HUDEP-2 (cell line): ENCODE data around the gene MT1X.
A peak's percentile ranks its signal among the peaks of the same experiment; 100 is the strongest.
"Not testable (repeated sequence)": the region's sequence is repeated elsewhere in the genome, so short reads cannot be mapped to it uniquely, and the experiment has no call there.

ENCODE experiments used
- DNase-seq, 76 experiments: peaks; one replicate each; lab custom pipeline; 2025; ENCODE audit not compliant: unreplicated experiment in 76 of 76; lab: John Stamatoyannopoulos, UW

The MT1X gene

DNA sequence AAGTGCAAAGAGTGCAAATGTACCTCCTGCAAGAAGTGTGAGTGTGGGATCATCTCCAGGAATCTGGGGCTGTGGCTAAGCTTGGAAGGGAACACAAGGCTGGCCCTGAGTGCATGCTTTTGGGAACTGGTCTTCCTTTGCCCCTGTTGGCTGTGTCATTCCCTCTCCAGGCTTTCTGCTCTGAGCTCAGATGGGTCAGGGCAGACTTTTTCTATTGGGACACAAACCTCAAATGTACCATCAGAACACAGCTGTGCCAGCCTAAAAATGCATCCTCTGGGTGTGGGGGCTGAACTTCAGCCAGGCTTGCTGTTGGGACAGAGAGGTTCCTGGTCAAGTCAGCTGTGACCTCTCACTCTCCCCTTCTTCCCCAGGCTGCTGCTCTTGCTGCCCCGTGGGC lies 29.7 kb upstream of the MT1X start:
- no peak for DNase-seq

DNA sequence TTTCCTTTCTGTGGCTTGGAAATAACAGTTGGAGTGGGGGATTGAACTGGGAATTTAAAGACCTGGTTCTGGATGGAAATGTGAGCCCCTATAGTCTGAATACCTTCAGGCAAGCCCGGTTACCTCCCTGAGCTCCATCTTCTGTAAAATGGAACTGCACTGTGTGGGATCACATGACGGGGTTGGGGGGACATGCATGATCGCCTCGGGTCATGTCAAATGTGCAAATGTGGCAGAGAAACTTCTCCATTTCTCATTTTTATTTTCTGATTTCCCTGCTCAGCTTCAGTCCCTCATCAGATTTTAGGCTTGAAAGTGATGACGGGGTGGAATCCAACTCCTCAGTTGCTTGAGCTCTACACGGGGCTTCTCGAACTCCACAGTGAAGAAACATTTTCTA lies 29.1 kb upstream of the MT1X start:
- no peak for DNase-seq

DNA sequence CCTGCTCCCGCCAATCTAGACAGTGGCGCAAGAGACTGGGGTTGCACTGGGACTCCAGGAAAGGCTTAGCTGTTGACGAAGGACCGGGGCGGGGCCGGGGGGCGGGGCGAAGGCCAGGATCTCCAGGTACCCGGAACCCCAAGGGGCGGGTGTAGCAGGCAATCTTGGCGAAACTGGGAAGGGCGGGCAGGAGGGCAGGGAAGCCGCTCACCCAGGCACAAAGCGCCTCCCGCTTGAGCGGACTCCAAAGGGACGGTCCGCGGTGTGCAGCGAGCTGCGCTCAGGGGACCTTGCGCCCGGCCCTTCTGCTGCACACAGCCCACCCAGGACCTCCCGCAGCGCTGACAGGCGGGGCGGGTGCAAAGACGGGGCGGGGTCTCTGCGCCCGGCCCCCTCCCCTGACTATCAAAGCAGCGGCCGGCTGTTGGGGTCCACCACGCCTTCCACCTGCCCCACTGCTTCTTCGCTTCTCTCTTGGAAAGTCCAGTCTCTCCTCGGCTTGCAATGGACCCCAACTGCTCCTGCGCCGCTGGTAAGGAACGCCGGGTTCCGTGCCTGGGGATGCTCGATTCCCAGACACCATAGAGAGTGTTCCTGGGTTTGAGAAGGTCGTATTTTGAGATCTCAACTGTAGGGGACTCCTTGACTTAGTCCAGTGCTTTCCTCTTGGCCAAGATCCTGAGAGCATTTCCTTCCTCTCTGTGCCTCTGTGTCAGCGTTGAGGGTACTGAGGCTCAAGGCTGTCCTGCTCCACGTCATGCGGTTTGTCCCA lies 24.5 kb upstream of the MT1X start, which contains the start of gene MT1F:
TSS of gene MT1F (plus strand) at position 405 of the 772 bp plus-strand sequence. CDS start at position 505, 100 bp downstream.
- peak in 4 of 76 experiments; percentile 2 to 23 (median 12) for DNase-seq

DNA sequence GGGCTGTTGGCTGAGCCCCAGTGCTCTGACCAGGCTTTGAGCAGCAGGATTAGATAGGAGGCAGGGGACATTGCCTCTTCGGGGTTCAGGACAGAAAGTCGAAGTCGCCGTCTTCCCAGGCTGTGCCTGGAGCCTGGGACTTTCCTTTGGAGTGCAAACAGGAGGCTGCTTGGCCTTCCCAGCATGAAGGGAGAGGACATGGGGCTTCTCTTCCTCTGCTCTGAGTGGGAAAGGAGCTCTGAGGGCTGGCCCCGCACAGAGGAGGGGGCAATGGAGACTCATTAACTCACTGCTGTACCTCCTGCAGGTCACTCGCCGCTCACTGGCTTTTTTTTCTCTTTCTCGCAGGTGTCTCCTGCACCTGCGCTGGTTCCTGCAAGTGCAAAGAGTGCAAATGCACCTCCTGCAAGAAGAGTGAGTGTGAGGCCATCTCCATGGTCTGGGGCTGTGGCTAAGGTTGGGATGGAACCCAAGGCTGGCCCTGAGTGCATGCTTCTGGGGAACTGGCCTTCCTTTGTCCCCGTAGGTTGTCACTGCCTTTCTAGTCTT lies 23.9 kb upstream of the MT1X start:
- DNase-seq = no peak

DNA sequence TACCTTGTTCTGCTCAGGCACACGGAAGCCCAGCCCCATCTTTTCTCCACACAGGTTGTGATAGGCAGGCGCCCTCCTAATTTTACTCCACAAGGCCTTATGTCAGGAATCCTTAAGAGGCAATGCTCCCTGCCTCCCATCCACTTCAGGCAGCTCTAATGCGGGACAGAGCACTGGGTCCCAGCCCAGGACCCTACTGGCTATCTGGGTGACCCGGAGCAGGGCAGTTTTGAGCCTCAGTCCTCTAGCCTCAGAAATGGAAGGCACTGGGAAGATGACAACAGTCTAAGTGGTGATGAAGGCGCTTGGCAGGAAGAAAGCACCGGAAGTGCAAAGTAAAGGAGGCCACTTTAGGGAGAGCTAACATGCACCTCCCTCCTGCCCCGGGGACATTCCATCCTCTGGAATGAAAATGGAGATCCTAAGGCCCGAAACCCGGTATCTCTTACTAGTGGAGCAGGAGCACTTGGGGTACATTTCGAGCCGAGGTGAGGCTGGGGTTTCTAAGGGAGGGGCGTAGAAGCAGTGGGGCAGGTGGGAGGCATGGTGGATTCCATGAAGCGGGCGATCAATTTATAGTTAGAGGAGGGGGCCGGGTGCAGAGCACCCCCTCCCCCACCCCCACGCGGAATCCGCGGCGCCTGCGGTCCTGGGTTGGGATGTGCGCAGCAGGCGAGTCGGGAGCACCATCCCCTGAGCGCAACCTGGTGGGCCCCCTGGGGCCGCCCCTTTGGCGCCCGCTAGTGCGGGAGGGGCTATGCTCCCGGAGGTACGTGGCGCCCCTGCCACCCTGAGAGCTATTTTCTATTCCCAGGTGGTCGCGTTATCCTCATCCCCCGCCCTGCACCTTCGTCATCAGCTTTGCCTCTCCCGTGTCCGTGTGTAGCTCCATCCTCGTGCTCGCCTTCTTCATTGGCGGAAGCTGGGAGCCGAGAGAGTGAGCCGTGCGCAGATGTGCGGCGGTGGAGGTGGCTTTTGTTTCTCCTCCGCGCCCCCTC lies 19.6 kb upstream of the MT1X start:
- no peak for DNase-seq

DNA sequence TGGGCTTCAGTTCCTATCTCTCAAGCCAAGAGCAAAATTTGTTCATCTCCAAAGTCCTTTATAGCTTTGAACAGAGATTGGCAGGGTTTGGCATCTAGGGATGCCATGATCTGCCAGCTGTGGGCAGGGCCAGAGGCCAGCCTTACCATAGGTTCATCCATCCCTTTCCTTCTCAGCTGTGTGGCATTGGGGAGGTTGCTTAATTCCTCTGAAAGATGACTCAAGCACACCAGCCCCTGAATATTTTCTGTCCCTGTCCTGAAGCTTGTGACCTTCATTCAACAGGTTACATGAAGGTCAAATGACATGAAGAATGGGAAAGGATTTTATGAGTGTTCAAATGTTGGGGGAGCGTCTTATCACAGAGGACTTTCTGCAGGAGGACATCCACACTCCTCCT lies 17.8 kb upstream of the MT1X start:
- DNase-seq = no peak

DNA sequence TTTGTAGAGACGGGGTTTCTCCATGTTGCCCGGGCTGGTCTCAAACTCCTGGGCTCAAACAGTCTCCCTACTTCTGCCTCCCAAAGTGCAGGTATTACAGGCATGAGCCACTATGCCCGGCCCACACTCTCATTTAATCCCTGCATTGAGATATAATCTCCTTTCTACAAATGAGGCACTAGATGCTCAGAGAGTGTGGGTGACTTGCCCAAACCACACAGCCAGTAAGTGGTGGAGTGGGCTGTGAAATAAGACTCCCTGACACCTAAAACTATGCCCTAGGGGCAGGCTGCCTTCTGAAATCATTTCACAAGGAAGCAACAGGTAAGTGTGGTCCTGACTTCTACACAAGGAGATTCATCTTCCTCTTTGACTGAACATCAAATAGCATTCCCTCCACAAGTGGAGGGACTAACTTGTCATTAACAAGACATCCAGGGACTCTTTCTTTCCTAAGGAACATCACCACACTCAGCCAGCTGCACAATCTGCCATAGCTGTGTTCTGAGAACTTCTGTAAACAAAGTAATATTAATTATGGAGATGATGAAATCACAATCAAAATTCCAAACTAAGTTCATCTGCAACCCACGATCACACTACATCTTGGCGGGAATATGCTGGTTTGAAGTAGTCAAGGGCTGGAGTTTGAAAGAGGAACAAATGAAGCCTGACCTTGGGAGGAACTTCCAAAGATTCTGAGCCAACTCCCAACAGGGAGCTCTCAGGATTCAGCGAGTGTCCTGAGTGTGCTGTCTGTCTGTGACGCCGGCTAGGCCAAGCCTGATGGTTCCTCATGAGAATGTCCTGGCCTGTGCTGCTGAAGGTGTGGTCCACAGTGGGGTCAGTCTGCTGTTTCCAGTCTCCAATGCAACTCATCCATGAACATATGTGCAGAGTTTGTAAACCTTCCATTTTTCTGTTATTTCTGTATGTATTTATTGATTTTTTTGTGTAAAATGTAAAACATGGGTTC lies 16.7 kb upstream of the MT1X start:
- not testable (repeated sequence) for DNase-seq

DNA sequence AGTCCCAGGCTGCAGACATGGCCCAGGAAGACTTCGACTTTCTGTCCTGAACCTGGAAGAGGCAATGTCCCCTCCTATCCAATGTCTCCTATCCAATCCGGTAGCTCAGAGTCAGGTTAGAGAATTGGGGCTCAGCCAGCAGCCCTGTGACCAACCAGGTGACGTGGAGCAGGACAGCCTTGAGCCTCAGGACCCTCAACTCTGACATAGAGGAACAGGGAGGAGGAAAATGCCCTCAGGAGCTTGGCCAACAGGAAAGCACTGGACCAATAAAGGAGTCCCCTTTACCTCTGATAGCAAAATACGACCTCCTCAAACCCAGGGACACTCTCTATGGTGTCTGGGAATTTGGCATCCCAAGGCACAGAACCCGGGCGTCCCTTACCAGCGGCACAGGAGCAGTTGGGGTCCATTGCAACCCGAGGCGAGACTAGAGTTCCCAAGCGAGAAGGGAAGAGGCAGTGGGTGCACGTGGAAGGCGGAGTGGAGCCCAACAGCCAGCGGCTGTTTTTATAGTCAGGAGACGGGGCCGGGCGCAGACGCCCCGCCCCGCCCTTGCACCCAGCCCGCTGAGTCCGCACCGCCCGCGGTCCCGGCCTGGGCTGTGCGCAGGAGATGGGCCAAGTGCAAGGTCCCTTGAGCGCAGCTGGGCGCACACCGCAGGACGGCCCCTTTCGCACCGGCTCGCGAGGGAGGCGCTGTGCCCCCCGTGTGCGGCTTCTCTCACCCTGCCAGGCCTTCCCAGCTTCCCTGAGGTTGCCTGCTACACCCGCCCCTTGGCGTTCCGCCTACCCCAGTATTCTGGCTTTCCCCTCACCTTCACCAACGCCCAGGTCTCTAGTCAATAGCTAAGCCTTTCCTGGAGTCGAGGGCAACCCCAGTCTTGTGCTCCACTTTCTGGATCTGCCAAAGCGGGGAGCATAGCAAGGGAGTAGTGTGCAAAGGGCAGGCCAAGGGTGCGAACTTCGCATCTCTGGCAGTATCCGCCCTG lies 14.4 kb upstream of the MT1X start, which contains the start of gene MT1G:
TSS of gene MT1G (minus strand) at position 485 of the 991 bp plus-strand sequence. CDS start at position 413, 72 bp downstream.
- peak in 27 of 76 experiments; percentile 2 to 73 (median 22) for DNase-seq

DNA sequence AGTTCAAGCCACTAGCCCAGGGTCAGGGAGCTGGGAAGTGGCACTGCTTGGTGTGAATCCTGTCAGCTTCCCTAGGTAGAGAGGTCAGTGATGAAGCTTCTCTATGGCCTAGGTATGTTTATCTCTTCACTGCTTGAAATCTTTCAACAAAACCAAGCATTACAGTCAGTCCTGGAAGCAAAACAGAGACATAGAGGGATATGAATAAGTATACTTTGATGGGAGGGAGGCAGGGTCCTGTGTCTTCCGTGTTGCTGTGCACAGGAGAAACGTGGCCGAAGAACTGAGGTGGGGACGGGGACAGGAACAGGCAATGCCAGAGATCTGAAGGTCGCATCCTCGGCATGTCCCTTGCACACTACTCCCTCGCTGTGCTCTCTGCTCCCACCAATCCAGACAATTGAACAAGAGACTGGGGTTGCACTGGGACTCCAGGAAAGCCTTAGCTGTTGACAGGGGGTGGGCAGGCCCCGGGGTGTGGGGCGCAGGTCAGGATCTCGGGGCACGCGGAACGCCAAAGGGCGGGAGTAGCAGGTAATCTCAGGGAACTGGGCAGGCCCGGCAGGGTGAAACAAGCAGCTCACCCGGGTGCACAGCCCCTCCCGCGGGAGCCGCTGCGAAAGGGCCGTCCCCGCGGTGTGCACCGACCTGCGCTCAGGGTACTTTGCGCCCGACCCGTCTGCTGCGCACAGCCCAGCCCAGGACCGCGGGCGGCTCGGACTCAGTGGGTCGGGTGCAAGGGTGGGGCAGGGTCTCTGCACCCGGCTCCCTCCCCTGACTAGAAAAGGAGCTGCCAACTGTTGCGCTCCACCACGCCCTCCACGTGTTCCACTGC lies 13.0 kb upstream of the MT1X start, which contains the start of gene MT1H:
TSS of gene MT1H (plus strand) at position 810 of the 835 bp plus-strand sequence. CDS start 71 bp downstream, outside the sequence.
- DNase-seq = peak in 8 of 76 experiments; percentile 2 to 43 (median 22)

DNA sequence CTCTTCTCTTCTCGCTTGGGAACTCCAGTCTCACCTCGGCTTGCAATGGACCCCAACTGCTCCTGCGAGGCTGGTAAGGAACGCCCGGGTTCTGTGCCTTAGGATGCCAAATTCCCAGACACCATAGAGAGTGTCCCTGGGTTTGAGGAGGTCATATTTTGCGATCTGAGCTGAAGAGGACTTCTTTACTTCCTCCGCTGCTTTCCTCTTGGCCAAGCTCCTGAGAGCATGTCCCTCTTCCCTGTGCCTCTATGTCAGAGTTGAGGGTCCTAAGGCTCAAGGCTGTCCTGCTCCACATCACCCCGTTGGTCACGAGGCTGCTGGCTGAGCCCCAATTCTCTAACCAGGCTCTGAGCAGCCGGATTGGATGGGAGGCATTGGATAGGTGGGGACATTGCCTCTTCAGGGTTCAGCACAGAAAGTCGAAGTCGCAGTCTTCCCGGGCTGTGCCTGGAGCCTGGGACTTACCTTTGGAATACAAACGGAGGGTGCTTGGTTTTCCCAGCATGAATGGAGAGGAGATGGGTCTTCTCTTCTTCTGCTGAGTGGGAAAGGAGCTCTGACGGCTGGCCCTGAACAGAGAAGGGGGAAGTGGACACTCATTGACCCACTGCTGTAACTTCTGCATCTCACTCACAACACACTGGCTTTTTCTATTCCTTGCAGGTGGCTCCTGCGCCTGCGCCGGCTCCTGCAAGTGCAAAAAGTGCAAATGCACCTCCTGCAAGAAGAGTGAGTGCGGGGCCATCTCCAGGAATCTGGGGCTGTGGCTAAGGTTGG lies 12.2 kb upstream of the MT1X start:
- DNase-seq = no peak

DNA sequence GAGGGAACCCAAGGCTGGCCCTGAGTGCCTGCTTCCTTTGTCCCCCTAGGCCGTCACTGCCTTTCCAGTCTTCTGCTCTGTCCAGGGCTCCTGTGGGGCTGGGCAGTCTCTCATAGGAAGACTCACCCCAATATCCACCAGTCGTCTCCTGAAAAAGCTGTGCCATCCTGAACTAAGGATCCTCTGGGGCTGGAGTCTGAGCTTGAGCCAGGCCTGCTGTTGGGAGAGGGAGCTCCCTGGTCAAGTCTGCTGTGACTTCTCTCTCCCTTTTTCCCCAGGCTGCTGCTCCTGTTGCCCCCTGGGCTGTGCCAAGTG lies 11.7 kb upstream of the MT1X start:
- DNase-seq = no peak

DNA sequence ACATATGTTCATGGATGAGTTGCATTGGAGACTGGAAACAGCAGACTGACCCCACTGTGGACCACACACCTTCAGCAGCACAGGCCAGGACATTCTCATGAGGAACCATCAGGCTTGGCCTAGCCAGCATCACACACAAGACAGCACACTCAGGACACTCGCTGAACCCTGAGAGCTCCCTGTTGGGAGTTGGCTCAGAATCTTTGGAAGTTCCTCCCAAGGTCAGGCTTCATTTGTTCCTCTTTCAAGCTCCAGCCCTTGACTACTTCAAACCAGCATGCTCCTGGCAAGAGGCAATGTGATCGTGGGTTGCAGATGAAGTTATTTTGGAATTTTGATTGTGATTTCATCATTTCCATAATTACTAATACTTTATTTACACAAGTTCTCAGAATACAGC lies 10.6 kb upstream of the MT1X start:
- not testable (repeated sequence) for DNase-seq

DNA sequence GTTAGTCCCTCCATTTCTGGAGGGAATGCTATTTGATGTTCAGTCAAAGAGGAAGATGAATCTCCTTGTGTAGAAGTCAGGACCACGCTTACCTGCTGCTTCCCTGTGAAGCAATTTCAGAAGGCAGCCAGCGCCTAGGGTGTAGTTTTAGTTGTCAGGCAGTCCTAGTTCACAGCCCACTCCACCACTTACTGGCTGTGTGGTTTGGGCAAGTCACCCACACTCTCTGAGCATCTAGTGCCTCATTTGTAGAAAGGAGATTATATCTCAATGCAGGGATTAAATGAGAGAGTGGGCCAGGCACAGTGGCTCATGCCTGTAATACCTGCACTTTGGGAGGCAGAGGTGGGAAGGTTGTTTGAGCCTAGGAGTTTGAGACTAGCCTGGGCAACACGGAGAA lies 10.1 kb upstream of the MT1X start:
- DNase-seq = not testable (repeated sequence)

DNA sequence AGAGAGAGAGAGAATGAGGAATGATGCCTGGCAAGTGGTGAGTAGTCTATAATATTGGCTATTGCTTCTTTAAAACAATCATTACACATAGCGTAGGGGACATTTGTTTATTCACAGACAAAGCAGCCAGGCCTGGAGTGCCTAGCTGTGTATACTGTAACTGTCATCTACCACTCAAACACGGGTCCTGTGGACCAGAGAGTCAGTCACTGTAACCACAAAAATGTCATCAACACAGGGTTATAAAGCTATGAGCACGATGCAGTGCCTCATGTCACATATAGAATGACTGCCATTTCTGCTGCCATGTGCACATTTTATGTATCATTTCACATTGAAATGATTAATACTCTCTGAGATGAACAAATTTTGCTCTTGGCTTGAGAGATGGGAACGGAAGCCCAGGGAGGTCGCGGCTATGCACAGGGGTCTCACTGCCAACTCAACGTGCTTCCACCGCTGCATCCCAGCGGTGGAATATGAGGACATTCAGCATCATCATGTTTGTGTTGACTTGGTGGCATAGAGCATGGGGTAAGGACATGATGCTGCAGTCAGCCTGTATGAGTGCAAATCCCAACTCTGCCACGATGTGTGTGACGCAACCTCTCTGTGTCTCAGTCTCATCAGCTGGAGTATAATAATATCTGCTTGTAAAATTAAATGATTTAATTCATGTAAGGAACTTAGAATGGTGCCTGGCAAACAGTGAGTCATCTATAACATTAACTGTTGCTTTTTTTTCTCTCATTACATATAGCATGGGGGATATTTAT lies 9.3 kb upstream of the MT1X start:
- no peak for DNase-seq

DNA sequence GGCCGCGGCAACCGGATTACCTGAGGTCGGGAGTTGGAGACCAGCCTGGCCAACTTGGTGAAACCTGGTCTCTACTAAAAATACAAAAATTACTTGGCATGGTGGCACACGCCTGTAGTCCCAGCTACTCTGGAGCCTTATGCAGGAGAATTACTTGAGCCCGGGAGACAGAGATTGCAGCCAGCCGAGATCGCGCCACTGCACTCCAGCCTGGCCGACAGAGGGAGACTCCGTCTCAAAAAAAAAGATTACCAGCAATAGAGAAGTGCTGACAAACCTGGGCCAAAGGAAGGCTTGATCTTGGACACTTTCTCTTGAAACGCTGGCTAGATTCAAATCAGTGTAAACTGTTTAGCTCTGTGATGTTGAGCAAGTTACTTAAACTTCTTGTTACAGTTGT lies 8.3 kb upstream of the MT1X start:
- peak in 21 of 76 experiments; percentile 3 to 42 (median 14) for DNase-seq

DNA sequence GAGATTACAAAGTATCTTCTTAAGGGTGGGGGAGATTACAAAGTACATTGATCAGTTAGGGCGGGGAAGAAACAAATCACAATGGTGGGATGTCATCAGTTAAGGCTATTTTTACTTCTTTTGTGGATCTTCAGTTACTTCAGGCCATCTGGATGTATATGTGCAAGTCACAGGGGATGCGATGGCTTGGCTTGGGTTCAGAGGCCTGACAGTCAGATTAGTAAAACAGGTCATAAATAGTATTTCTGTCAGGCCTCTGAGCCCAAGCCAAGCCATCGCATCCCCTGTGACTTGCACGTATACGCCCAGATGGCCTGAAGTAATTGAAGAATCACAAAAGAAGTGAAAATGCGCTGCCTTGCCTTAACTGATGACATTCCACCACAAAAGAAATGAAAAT lies 7.7 kb upstream of the MT1X start:
- DNase-seq = not testable (repeated sequence)
